T-helper 1 cell treated with Interleukin-12 subunit alpha and Interleukin-12 subunit beta and Interleukin-4 antibody, amounts not matched to agents 30 μg/mL and 1 μg/mL, for 36 hours (primary cell): ENCODE results near the gene BAZ2B.

Experiments used
- H3K27ac Mint-ChIP-seq: one replicate; pipeline ENCODE4 v1.8.0; 2021; ENCODE audit warnings: mild to moderate bottlenecking, mixed read lengths
- H3K27me3 Mint-ChIP-seq: one replicate; pipeline ENCODE4 v1.8.0; 2021; ENCODE audit warnings: low read depth, mixed read lengths
- H3K36me3 Mint-ChIP-seq: one replicate; pipeline ENCODE4 v1.8.0; 2021; ENCODE audit warnings: low read depth, mixed read lengths
- H3K4me1 Mint-ChIP-seq: one replicate; pipeline ENCODE4 v1.8.0; 2021; ENCODE audit warnings: low read depth, mixed read lengths
- H3K4me3 Mint-ChIP-seq: one replicate; pipeline ENCODE4 v1.8.0; 2021; ENCODE audit warnings: mild to moderate bottlenecking, moderate library complexity, mixed read lengths
- H3K9me3 Mint-ChIP-seq: one replicate; pipeline ENCODE4 v1.8.0; 2021; ENCODE audit warnings: mixed read lengths

Gene BAZ2B

GRCh38 chr2:159307942-159308341, 308.4 kb downstream of the BAZ2B start:
- Mint-ChIP-seq H3K27me3 (peaks cover 3% of the 10 kb centered on the region), H3K27ac (no peak overlapping the region), H3K36me3 (no peaks in the 10 kb centered on the region), H3K9me3 (peaks cover 14% of the 10 kb centered on the region), H3K4me1 (no peaks in the 10 kb centered on the region), H3K4me3 (no peak overlapping the region)

DNA sequence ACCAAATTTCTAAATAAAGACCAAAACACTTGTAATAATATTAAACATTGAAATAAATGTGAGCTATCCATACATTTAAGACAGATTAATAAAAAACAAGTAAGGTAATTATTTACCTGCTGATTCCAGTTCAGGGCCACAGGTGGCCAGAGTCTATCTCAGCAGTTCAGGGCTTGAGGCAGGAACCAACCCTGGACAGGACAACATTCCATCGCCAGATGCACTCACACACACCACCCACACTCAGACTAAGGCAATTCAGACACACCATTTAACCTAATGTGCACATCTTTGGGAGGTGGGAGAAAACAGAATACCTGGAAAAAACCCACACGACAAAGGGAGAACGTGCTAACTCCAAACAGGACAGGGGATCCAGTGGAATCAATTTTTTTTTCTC, 315.8 kb downstream of the BAZ2B start:
- Mint-ChIP-seq H3K9me3 (peaks cover 14% of the 10 kb centered on the region), H3K27me3 (peaks cover 6% of the 10 kb centered on the region), H3K4me3 (no peak overlapping the region), H3K4me1 (no peaks in the 10 kb centered on the region), H3K27ac (no peak overlapping the region), H3K36me3 (no peaks in the 10 kb centered on the region)

DNA sequence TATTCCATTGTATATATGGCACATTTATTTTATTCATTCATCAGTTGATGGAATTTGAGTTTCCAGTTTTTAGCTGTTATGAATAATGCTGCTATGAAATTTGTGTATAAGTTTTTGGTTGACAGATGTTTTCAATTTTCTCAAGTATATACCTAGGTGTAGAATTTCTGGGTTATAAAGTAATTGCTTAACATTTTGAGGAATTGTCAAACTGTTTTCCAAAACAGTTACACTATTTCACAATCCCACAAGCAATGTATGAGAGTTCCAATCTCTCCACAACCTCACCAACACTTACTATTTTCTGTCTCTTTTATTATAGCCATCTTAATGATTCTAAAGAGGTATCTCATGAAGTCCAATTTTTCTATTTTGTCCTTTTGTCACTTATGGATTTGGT, 317.4 kb downstream of the BAZ2B start:
- Mint-ChIP-seq H3K4me3 (no peak overlapping the region), H3K36me3 (no peaks in the 10 kb centered on the region), H3K27me3 (peaks cover 6% of the 10 kb centered on the region), H3K9me3 (peaks cover 4% of the 10 kb centered on the region), H3K4me1 (no peaks in the 10 kb centered on the region), H3K27ac (no peak overlapping the region)

DNA sequence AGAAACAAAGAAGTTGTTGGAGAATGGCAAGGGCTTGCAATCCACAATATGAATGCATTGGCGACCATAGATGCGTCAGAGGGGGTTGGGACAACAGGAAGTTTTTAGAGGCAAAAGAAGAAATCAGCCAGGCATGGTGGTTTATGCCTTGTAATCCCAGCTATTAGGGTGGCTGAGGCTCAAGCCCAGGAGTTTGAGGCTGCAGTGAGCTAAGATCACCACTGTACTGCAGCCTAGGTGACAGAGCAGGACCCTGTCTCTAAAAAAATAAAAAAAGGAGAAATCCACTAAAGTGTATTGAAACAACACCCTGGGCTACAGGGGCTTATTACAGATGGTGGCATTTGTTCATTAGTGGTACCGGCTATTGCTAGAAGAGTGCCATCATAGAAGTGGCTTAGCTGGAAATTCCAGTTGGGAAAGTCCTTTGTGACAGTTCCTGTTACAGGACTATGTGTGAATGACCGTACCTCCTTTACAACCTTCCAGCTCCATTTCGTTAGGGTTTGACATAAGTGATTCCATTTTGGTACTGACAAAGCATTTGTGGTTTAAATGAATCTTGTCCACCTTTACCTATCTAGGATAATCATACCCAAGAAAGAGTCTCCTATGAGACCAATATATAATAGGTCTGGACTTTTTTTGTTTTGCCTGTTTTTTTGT, 319.2 kb downstream of the BAZ2B start:
- peaks cover 6% of the 10 kb centered on the region for H3K27me3 Mint-ChIP-seq
- H3K9me3 Mint-ChIP-seq: no peaks in the 10 kb centered on the region
- H3K27ac Mint-ChIP-seq: no peak overlapping the region
- no peaks in the 10 kb centered on the region for H3K36me3 Mint-ChIP-seq
- no peak overlapping the region for H3K4me3 Mint-ChIP-seq
- no peaks in the 10 kb centered on the region for H3K4me1 Mint-ChIP-seq

DNA sequence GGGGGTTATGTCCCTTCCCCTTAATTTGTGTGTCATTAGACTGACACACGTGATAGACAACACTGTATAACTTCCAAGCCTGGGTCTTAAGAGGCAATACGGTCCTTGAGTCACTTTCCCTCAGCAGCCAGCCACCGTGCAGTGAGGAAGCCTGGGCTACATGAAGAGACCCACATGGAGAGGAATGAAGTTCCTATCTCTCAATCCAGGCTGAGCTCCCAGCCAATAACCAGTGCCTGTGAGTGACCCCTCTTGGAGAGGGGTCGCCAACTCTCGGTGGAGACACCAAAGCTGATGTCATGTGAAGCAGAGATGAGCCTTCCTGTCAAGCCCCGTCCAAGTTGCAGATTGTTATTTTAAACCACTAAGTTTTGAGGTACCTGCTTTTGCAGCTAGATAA, 324.2 kb downstream of the BAZ2B start:
- Mint-ChIP-seq H3K4me3 (no peak overlapping the region), H3K36me3 (peaks cover 2% of the 10 kb centered on the region), H3K4me1 (peaks cover 13% of the 10 kb centered on the region), H3K9me3 (no peaks in the 10 kb centered on the region), H3K27ac (no peak overlapping the region), H3K27me3 (peaks cover 2% of the 10 kb centered on the region)

GRCh38 chr2:159290289-159290907, 325.9 kb downstream of the BAZ2B start:
- no peaks in the 10 kb centered on the region for H3K9me3 Mint-ChIP-seq
- H3K4me1 Mint-ChIP-seq: peaks cover 15% of the 10 kb centered on the region
- H3K4me3 Mint-ChIP-seq: peak overlapping the region; percentile 25
- H3K36me3 Mint-ChIP-seq: peaks cover 2% of the 10 kb centered on the region
- peak overlapping the region; percentile 52 for H3K27ac Mint-ChIP-seq
- no peaks in the 10 kb centered on the region for H3K27me3 Mint-ChIP-seq

GRCh38 chr2:159287733-159288132, 328.6 kb downstream of the BAZ2B start:
- no peak overlapping the region for H3K27ac Mint-ChIP-seq
- no peaks in the 10 kb centered on the region for H3K27me3 Mint-ChIP-seq
- no peak overlapping the region for H3K4me3 Mint-ChIP-seq
- peaks cover 2% of the 10 kb centered on the region for H3K36me3 Mint-ChIP-seq
- peaks cover 18% of the 10 kb centered on the region for H3K4me1 Mint-ChIP-seq
- no peaks in the 10 kb centered on the region for H3K9me3 Mint-ChIP-seq

DNA sequence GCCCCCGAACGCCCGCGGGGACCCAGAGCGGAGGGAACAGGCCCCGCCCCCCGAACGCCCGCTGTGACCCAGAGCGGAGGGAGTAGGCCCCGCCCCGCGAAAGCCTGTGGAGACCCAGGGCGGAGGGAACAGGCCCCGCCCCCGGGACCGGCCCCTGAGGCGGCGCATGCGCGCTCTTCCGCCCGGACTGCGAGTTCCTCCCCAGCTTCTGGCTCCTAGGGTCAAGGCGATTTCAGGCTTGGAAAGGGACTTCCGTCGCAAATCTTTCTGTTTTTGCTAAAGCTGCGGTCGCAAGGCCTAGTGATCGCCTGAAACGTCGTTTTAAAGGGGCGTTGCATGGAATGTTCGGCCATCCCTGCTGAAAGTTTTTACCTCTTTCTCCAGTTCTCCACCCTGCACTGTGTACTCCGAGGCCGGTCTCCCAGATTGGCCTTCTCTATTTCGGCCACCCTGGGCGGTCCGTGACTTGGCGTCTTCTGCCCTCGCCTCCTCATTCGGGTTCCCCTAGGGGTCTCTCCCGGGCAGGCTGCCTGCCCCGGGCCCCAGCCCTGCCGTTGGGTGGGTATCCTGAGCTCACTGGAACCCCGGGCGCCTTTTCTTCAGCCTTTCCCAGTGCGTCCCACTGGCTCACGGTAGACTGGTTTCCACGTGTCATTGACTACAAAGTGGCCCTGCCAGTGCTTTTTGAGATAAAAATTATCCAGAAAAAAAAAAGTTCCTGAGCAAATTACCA, 329.5 kb downstream of the BAZ2B start:
- Mint-ChIP-seq H3K4me3 (peak overlapping the region; percentile 81), H3K27ac (peak overlapping the region; percentile 80), H3K27me3 (no peaks in the 10 kb centered on the region), H3K36me3 (peaks cover 2% of the 10 kb centered on the region), H3K9me3 (no peaks in the 10 kb centered on the region), H3K4me1 (peaks cover 18% of the 10 kb centered on the region)

GRCh38 chr2:159285929-159286708, 330.2 kb downstream of the BAZ2B start, which contains the start of gene WDSUB1:
Gene WDSUB1 (minus strand): TSS chr2:159286703. CDS start chr2:159283069, 3,634 bp downstream.
- H3K36me3 Mint-ChIP-seq: peaks cover 2% of the 10 kb centered on the region
- no peaks in the 10 kb centered on the region for H3K27me3 Mint-ChIP-seq
- H3K4me1 Mint-ChIP-seq: peaks cover 18% of the 10 kb centered on the region
- H3K4me3 Mint-ChIP-seq: peak within 1 kb of the TSS; percentile 81
- H3K9me3 Mint-ChIP-seq: no peaks in the 10 kb centered on the region
- peak within 1 kb of the TSS; percentile 81 for H3K27ac Mint-ChIP-seq

- Mint-ChIP-seq H3K4me1 (peaks cover 13% of the 10 kb centered on the region), H3K36me3 (peaks cover 2% of the 10 kb centered on the region), H3K4me3 (peak overlapping the region; percentile 74), H3K27me3 (no peaks in the 10 kb centered on the region), H3K27ac (no peak overlapping the region), H3K9me3 (no peaks in the 10 kb centered on the region)
These were observed 330.9 kb downstream of the BAZ2B start for GRCh38 chr2:159285433-159285832.

DNA sequence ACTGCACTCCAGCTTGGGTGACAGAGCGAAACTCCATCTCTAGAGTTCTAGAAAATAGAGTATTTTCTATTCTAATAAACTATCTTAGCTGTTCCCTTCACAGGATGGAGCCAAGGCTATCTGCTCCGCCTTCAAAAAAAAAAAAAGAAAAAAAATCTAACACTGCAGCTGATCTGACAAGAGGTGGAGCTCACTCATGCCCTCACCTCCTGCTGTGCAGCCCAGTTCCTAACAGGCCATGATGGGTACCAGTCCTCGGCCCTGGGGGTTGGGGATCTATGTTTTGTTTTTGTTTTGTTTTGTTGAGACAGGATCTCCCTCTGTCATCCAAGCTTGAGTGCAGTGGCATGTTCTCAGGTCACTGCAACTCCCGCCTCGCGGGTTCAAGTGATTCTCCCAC, 332.8 kb downstream of the BAZ2B start:
- Mint-ChIP-seq H3K4me3 (no peak overlapping the region), H3K27me3 (no peaks in the 10 kb centered on the region), H3K27ac (no peak overlapping the region), H3K4me1 (peaks cover 9% of the 10 kb centered on the region), H3K36me3 (no peaks in the 10 kb centered on the region), H3K9me3 (no peaks in the 10 kb centered on the region)

DNA sequence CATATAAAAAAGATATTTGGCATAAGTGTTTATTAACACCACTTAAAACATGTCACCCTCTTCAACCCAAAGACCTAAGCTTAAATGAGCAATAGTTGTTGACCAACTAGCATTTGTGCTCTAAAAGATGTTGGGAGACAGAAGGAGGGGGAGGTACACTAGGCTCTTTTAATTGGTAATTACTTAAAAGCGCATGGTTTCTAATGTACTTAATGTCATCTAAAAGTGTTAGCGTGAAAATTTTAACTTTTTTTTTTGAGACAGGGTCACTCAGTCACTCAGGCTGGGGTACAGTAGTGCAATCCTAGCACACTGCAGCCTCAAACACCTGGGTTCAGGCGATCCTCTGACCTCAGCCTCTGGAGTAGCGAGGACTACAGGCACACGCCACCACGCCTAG, 335.3 kb downstream of the BAZ2B start:
- H3K9me3 Mint-ChIP-seq: no peaks in the 10 kb centered on the region
- no peak overlapping the region for H3K27ac Mint-ChIP-seq
- no peak overlapping the region for H3K4me3 Mint-ChIP-seq
- H3K4me1 Mint-ChIP-seq: peaks cover 3% of the 10 kb centered on the region
- H3K36me3 Mint-ChIP-seq: no peaks in the 10 kb centered on the region
- no peaks in the 10 kb centered on the region for H3K27me3 Mint-ChIP-seq

- Mint-ChIP-seq H3K9me3 (no peaks in the 10 kb centered on the region), H3K27ac (no peak overlapping the region), H3K27me3 (no peaks in the 10 kb centered on the region), H3K36me3 (peaks cover 1% of the 10 kb centered on the region), H3K4me1 (peaks cover 5% of the 10 kb centered on the region), H3K4me3 (no peak overlapping the region)
These were observed 336.6 kb downstream of the BAZ2B start for GRCh38 chr2:159279700-159280099.

DNA sequence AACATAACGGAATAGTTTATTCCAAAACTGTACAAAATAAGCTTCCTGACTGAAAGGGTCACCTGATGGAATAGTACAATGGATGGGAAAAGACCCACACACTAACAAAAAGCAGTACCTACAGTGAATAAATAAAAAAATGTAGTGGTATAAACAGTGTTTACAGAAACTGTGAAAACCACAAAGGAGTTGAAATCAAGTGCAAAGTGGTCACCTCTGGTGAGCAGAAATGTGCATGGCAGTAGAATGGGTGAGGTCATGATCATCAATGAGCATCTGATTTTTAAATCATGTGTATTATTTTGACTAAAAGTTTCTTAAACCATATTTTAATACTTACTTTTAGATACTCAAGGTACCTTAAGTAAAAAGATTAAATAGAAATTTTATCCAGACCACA, 341.2 kb downstream of the BAZ2B start:
- no peak overlapping the region for H3K27ac Mint-ChIP-seq
- H3K36me3 Mint-ChIP-seq: peaks cover 6% of the 10 kb centered on the region
- no peaks in the 10 kb centered on the region for H3K9me3 Mint-ChIP-seq
- no peak overlapping the region for H3K4me3 Mint-ChIP-seq
- H3K4me1 Mint-ChIP-seq: peaks cover 5% of the 10 kb centered on the region
- no peaks in the 10 kb centered on the region for H3K27me3 Mint-ChIP-seq
